ENCODE results near the gene SPECC1.

DNA sequence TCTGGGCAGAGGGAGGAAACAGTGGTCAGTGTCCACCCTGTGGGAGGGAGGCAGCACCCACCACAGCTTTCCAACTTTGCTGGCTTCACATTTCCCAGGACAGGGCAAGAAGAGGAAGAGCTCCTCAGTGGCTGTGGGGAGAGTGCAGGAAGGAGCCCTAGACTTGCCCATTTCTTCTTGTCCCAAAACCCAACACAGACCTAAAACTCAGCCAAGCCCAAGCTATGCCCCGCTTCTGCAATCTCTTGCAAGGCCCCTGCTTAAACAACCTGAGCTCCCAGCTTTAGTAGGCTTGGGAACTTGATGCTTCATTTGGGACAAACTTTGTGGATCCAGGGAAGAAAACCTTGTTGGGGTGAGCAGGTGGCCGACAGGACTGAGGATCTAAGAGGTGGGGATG is 284.3 kb downstream of the SPECC1 start:
- TF ChIP-seq, protein P1, sequence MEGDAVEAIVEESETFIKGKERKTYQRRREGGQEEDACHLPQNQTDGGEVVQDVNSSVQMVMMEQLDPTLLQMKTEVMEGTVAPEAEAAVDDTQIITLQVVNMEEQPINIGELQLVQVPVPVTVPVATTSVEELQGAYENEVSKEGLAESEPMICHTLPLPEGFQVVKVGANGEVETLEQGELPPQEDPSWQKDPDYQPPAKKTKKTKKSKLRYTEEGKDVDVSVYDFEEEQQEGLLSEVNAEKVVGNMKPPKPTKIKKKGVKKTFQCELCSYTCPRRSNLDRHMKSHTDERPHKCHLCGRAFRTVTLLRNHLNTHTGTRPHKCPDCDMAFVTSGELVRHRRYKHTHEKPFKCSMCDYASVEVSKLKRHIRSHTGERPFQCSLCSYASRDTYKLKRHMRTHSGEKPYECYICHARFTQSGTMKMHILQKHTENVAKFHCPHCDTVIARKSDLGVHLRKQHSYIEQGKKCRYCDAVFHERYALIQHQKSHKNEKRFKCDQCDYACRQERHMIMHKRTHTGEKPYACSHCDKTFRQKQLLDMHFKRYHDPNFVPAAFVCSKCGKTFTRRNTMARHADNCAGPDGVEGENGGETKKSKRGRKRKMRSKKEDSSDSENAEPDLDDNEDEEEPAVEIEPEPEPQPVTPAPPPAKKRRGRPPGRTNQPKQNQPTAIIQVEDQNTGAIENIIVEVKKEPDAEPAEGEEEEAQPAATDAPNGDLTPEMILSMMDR (IDR thresholded peaks at IDR 0.05; ENCODE audit: low read depth, low read length), result no peak
- TF ChIP-seq POLR2A (IDR thresholded peaks at IDR 0.05; ENCODE audit: extremely low read depth, insufficient read length) (no peak), MYC (IDR thresholded peaks at IDR 0.05; ENCODE audit: low read depth, low read length) (no peak)
- TF ChIP-seq, protein P2, sequence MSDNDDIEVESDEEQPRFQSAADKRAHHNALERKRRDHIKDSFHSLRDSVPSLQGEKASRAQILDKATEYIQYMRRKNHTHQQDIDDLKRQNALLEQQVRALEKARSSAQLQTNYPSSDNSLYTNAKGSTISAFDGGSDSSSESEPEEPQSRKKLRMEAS (IDR thresholded peaks at IDR 0.05; ENCODE audit: low read depth, low read length), result no peak

Measured in NB4 (cell line).